Activated T-helper 1 cell treated with anti-CD3 and anti-CD28 coated beads, Interleukin-2, amount 50 U/mL, for 16 hours (primary cell): Measurements from ENCODE around the gene SUFU.

Source experiments
- DNase-seq, 2 donors: peaks; one replicate each; pipeline ENCODE4 v3.0.0-alpha.2; 2020; ENCODE audit warnings: low read depth in 1 of 2, low spot score in 1 of 2

The SUFU gene

DNA sequence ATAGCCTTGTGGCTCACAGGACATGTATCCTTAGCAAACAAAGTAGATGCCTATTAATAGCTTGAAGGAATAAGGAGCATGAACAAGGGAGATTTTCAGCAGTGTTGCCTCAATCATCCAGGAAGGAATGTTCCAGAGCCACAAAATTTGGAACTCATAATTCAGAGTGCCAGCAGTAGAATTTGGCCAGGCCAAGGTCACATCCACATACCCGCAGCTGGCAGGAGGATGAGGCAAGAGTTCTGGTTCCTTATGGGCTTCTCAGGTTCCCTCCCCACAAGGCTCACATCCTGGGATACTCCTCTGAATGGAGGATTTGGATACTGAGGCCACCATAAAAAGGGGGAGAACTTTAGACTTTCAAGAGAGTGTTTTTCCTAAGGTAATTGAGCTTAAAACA is 45.8 kb downstream of the SUFU start:
- DNase-seq = no peak

DNA sequence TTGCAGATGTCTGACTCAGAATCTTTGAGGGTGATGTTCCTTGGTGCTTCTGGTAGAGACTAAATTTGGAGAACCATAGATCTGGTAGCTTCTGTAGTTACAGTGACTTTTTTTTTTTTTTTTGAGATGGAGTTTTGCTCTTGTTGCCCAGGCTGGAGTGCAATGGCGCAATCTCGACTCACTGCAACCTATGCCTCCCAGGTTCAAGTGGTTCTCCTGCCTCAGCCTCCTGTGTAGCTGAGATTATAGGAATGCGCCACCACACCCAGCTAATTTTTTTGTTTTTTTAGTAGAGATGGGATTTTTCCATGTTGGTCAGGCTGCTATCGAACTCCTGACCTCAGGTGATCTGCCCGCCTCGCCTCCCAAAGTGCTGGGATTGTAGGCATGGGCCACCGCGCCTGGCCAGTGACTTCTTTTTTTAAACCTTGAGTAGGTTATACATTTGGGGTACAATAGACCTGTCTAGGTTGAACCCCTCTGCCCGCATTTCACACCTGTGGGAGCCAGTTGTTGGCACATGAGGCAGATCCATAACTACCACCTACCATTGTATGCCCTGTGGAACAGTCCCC is 47.0 kb downstream of the SUFU start:
- DNase-seq = no peak

DNA sequence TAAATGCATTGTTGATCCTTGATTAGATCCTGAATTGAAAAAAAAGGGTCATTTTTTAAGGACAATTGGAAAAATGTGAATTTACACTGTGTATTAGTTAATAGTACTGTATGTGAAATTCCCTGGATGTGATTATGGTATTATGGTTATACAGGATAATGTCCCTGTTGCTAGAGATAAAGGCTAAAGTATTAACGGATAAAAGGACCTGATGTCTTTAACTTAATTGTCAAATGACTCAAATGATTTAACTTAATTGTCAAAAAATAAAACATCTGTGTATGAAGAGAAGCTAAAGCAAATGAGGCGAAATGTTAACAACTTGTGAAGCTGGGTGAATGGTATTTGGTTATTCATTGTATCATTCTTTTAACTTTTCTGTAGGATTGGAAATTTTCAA is 48.8 kb downstream of the SUFU start:
- no peak for DNase-seq

DNA sequence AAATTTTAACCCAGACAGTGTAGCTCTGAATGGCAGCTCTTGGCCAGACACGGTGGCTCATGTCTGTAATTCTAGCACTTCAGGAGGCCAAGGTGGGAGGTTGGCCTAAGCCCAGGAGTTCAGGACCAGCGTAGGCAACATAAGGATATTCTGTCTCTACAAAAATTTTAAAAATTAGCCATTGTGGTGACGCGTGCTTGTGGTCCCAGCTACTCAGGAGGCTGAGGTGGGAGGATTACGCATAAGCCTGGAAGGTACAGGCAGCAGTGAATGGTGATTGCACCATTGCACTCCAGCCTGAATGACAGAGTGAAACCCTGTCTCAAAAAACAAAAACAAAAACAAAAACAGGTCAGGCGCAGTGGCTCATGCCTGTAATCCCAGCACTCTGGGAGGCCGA is 50.0 kb downstream of the SUFU start:
- DNase-seq = no peak

DNA sequence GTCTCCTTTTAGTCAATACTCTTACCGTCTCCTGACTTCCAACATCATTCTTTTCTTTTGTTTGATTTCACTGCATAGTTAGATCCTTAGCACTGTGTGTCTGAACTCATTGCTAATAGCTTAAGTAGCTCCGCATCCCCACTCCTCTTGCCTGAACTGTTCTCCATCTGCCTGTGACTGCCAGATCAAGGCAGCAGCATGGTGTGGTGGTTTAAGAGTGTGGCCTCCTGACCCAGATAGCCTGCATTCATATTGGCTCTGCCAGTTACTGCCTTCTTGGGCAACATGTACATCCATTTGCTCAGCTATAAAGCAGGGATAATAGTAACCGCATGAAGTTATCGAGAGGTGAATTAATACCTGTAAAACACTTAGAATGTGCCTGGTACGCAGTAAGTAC is 50.8 kb downstream of the SUFU start:
- DNase-seq = no peak

DNA sequence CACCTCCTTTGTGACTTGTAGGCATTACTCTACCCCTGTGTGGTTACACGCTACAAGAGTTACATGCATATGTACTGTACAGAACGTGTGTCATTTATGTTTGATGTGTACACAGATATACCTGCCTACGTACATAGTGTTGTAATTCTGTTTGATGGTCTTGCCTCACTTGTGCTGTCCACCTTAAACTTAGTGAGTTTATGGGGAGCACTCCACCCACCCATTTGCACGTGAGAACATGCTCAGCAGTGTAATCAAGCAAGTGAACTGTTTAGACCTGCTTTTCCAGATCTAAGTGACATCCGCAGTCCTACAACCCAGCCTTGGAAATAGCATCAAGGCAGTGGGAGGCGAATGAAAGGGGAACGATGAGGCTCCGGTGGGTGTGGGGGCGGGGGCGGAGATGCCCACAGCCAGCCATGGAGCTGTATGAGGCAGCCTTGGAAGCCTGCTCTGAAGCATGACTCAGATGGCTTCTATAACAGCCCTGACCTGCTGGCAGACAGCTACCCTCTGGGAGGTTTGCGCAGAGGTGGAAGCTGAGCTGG is 52.1 kb downstream of the SUFU start:
- DNase-seq = no peak

DNA sequence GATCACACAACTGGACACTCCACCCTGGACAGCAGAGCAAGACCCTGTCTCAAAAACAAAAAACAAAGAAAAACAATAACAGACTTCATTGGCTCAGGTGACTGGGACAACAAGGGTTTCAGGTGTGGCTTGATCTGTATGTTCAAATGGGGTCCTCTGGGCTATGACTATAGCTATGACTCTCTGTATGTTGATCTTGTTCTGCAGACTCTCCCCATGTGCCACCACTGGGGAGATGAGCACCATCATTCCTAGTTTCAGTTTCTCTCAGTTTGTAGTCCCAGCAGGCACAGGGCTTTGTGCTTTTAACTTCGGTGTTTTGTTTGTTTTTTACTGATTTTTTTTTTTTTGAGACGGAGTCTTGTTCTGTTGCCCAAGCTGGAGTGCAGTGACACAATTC is 53.8 kb downstream of the SUFU start:
- no peak for DNase-seq

DNA sequence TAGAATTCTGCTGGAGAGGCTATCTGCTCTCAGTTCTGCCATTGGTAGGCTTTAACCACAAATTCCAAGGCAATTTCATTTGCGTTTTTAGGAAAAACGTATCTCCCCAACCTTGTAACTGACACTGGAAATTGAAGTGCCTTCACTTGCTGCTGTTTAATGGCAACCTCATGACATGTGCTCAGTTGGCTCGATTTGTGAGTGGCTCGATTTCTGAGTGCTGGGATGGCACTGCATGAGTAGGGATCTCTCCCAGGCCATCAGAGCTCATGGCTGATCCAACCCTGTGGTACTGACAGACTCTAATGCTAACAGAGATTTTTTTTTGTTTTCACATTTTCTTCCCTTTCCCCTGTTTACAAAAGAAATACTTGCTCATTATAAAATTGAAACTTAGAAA is 56.0 kb downstream of the SUFU start:
- no peak for DNase-seq

DNA sequence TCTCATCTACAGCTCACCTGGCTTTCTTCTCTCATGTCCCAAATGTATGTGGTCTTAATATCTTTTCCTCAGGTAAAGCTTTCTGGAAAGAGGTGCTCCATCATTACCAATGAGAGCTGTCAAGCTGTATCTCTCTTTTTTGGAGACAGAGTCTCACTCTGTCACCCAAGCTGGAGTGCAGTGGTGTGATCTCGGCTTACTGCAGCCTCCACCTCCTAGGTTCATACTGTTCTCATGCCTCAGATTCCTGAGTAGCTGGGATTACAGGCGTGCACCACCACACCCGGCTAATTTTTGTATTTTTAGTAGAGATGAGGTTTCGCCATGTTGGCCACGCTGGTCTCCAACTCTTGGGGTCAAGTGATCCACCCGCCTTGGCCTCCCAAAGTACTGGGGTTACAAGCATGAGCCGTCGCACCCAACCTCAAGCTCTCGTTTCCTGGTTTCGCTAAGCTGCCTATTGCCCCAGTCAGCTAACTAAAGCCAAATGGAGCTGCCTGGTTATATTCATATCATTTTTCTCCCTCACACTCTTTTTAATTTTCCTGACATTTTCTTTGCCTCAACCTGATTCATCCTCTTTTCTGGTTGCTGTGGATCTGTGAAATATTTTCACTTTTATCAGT is 60.5 kb downstream of the SUFU start:
- no peak for DNase-seq

DNA sequence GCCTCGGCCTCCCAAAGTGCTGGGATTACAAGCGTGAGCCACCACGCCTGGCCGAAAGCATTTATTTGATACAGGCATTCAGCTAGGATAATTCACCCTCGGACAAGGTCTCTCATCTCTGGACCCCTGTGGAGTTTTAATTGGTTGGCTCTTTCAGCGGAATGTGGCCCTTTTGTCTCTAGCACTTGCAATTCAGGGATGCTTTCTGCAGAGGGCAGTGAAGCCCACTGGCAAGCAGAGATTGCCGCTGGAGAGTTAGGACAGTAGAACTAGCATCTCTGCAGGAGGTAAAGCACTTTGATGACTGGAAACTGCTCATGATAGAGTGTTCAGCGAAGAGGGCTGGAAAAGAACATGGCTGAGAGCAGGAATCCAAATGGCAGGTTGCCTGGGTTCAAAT is 62.0 kb downstream of the SUFU start:
- DNase-seq = no peak

DNA sequence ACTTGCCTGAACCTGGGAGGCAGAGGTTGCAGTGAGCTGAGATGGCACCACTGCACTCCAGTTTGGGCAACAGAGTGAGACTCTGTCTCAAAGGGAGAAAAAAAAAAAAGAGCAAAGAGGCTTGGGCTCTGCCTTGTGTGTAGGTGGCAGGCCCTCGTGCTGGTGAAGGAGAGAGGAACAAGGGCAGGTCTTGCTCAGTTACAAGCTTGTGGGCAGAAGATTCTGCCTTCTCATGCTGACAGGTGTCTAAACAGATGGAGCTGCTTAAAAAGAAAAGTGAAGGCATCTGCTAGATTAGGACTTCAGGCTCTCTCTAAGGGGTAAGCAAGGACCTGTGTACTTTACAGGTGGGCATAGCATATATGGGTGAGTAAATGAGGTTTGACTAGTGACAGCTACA is 75.0 kb downstream of the SUFU start:
- DNase-seq = no peak

DNA sequence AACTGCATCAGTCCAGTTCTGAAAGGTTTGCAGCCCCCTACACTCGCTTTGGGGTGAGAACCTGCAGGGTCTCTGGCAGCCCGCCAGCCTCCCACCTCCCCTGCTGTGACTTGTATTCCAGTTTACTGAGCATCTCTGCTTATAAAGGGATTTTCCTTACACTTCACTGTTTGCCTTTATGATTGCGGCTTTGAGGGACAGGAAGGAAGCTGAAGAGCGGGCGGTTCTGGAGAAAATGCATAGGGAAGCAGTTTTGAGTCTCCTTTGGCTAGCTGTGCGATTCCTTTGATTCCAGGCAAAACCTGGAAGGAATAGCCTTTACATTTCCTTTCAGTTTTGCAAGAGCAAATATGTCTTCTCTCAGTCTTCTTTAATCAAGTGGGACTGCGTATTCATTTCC is 75.6 kb downstream of the SUFU start:
- no peak for DNase-seq

DNA sequence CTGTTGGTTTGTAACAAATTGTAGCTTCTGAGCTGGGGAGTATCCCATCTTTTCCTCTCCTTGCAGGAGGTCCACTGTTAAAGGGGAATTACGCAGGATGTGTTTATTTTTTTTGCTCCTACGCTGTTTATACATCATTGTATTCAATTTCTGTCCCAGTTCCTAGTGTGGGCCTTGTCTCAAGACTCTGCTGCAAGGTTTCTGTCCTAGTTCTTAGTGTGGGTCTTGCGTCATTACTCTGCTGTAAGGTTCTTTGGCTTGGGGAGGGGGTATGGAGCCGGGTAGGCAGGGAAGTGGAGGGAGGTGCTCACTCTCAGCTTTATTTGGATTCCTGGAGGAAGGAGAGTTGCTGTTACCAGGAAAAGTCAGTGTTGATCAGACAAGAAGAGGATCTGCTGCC is 76.5 kb downstream of the SUFU start:
- DNase-seq = no peak

DNA sequence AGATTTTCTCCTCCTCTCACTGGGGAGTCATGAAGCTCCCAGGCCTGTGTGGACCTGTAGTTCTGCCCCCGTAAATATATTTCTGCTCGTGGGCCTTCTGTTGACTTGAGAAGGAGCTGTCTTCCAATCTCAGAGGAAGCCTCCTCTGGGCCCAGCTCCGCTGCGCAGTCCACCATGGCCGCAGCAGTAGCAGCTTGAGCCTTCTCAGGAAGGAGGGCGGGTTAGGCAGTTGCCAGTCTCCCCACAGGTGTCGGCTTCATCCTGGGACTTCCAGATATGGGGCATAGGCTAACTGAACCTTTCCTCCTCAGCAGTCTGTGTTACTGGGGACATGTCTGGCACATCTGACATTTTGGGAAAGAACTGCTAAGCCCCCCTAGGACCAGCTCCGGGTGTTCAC is 77.6 kb downstream of the SUFU start:
- DNase-seq = no peak

DNA sequence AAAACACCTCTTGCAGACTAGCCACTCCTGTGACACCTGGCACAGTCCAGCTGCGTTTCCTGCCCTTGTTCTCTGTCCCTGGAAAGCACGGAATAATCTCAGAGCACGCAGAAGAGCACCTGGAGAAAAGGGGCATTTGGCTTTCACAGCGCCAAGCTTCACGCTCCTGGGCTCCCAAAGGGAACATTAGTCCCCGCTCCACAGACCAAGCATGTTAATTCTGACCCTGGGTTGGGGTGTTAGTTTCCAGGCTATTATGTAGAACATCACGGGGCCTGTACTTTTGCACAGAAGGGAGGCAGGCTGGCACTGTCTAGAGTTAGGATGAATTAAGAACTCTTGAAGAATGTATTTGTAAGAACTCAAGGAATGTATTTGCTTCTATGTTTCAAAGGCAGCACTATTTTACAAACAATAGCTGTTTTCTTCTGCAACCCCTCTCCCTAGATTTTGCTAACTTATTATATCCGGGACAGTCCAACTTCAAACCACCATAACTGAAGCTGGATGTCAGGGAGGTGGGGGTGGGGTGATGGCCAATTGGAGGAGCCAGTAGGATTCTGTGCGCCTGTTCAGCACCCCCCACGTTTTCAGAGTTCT is 78.3 kb downstream of the SUFU start:
- DNase-seq = no peak

DNA sequence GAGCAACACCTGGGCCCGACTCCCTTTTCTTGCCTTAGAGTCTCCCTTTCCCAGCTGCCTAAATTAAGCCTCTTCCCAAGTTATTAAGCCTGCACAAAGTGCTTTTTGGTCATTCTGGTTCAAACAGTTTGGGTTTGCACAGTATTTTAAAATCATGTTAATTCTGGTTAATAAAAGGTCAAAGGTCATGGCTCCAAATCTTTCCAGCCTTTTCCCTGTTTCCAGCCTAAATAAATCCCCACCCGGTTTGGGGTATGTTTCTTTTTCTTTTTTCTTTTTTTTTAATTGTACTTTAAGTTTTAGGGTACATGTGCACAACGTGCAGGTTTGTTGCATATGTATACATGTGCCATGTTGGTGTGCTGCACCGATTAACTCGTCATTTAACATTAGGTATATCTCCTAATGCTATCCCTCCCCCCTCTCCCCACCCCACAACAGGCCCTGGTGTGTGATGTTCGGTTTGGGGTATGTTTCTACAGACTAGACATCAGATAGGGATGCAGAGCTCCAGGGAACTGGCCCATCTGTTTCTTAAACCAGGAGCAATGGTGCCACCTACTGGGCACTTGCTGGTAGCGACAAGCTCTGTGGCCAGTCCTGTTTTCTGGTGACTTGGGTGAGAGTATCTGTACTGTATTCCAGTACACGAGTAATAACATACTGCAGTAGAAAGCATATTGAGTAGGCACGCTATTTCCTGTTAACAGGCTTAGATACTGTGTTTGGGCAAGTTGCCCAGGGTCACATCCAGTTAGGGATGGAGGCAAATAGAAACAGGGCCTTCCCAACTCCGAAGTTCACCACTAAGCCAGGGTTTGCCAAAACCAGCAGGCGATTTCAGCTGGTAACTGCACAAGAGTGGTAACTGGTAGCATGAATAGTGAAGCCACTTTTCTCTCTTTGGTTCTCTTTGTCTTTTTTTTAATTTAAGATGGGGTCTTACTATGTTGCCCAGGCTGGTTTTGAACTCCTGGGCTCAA is 80.0 kb downstream of the SUFU start:
- peak; percentile 57 for DNase-seq

DNA sequence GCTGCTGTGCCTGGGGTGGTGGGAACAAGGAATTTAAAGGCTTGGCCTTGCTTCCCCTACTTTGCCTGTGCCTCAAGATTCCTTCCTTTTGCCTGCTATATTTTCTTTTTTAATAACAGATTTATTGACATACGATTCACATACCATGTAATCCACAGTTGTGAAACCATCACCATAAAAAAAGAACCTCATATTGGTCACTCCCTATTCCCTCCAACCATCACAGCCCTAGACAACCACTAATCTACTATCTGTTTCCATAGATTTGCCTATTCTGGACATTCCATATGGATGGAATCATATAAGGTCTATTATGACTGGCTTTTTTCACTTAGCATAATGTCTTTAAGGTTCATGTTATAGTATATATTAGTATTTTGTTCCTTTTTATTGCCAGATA is 81.3 kb downstream of the SUFU start:
- no peak for DNase-seq

DNA sequence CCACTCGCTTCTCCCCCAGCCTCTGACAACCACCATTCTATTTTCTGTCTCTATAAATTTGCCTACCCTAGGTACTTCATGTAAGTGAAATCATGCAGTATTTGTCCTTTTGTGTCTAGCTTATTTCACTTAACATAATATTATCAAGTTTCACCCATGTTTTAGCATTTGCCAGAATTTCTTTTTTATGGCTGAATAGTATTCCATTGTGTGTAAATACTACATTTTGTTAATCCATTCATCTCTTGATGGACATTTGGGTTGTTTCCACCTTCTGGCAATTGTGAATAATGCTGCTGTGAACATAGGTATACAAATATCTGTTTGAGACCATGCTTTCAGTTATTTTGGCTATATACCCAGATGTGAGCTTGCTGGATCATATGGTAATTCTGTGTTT is 83.1 kb downstream of the SUFU start:
- DNase-seq = no peak

DNA sequence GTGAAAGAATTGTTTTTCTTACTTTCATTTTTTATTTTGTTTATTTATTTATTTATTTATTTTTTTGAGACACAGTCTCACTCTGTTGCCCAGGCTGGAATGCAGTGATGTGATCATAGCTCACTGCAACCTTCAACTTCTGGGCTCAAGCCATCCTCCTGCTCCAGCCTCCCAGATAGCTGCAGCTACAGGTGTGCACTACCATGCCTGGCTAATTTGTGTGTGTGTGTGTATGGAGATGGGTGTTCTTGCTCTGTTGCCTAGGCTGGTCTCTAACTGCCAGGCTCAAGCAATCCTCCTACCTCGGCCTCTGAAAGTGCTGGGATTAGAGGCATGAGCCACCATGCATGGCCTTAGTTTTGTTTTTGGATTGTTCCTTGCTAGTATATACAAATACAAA is 85.1 kb downstream of the SUFU start:
- no peak for DNase-seq

DNA sequence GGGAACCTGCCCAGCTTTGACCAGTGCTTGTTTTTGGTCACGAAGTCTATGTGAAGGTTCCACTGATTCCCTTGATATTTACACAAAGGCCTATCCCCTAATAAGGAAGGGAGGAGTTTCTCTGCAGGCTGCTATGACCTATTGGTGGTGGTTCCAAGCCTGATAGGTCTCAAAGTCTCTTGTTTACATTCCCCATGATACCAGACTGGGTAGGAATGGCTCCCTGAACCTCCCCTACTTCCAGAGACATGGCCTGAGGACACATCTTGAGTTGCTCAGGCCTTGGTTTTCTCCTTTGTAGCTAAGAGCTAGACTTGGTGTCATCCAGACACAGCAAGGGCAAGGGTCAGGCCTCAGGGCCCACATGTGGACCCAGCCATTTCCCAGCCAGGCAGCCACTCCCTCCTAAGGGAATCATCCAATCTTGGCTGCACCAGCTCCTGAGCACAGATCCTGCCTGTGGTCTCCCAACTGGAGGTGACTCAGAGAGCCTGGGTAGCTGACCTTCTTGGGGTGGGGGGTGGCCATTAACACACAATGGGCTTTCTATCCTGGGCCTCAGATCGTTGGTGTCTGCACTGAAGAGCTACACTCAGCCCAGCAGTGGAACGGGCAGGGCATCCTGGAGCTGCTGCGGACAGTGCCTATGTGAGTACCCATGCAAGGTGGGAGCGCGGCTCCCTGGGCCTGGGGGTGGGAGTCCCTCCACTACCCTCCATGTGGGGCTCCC is 89.5 kb downstream of the SUFU start:
- DNase-seq = no peak

DNA sequence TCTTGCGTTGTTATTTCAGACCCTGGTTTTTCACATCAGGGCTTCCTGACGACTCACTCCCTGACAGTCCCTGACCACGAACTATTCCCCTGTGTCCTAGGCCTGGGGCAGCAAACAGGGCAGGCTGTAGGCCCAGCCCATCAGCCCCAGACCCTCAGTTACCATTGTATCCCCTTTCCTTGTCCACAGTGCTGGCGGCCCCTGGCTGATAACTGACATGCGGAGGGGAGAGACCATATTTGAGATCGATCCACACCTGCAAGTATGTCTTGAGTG is 90.0 kb downstream of the SUFU start:
- DNase-seq = no peak
